ENCODE measurements around the gene CFAP74. TPM values are rescaled to one million over a fixed set of nuclear protein-coding genes. Genes with fewer than 3 reads are reported as not detected.
"Not testable (repeated sequence)": the region's sequence is repeated elsewhere in the genome, so short reads cannot be mapped to it uniquely, and the experiment has no call there.

The CFAP74 gene
- total RNA-seq, 2 experiments from 2014 or later: not detected

DNA sequence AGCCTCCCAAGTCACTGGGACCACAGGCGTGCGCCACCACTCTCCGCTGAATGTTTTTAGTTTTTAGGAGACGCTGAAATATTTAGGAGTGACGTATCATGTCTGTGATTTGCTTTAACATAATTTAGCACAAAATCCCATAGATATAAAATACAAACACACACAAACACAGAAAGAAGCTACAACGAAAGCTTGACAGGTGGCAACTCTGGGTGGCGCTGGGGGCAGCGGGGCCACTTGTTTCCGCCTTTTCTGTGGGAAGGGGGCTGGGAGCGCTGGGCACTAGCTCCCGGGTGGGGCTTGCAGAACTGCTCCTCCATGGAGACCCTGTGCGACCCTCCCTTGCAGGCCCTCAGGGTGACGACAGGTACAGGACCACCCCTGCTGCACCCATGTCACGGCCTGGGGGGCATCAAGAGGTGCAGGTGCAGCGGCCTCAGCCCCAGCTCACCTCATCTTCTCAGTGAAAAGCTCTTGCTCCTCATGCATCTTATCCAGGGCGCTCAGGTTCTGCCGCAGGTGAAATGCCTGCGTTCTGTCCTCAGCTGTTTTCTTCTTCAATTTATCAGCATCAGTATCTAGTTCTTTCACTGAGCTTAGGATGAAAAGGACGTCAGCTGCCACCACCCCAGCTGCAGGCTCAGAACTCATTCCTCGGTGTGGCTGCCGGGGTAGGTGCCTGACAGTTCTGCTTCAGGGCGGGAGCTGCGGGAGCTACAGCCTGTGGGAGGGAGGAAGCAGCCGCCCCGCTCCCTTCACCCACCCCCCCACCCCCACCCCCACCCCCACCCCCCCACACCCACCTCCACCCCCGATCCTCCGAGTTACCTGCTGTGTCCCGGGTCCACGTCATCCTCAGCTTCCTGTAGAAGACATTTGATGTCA, 15.3 kb downstream of the CFAP74 start:
- no peak overlapping the region for H3K4me3 Mint-ChIP-seq
- ATAC-seq (no peak), DNase-seq (no peak)
- ChIA-PET CTCF (interaction anchor here (0.7 to 4.2 kb wide), 3 partner anchors 27 to 56 kb away, joined by 3 to 13 read pairs (median 3); no protein-coding TSS in a partner anchor), POLR2A (no interaction called here)
- H3K27me3 Mint-ChIP-seq (ENCODE audit: low read depth): peaks cover 2% of the 10 kb centered on the region
- H3K27ac Mint-ChIP-seq: no peak overlapping the region
- no peaks in the 10 kb centered on the region for H3K36me3 Mint-ChIP-seq (ENCODE audit: low read depth)
- H3K9me3 Mint-ChIP-seq (ENCODE audit: insufficient read depth): no peaks in the 10 kb centered on the region
- no peaks in the 10 kb centered on the region for H3K4me1 Mint-ChIP-seq (ENCODE audit: low read depth)

- H3K9me3 Mint-ChIP-seq (ENCODE audit: insufficient read depth): no peaks in the 10 kb centered on the region
- ATAC-seq (no peak), DNase-seq (no peak)
- ChIA-PET POLR2A (no interaction called here), CTCF (no interaction called here)
- H3K4me3 Mint-ChIP-seq: no peak overlapping the region
- H3K27me3 Mint-ChIP-seq (ENCODE audit: low read depth): peaks cover 2% of the 10 kb centered on the region
- H3K27ac Mint-ChIP-seq: no peak overlapping the region
- H3K36me3 Mint-ChIP-seq (ENCODE audit: low read depth): no peaks in the 10 kb centered on the region
- H3K4me1 Mint-ChIP-seq (ENCODE audit: low read depth): no peaks in the 10 kb centered on the region
These were observed 16.5 kb downstream of the CFAP74 start for GRCh38 chr1:1987142-1987510.

GRCh38 chr1:1986451-1987141, 17.0 kb downstream of the CFAP74 start:
- H3K27ac Mint-ChIP-seq: no peak overlapping the region
- H3K4me1 Mint-ChIP-seq (ENCODE audit: low read depth): no peaks in the 10 kb centered on the region
- ChIA-PET POLR2A (no interaction called here), CTCF (no interaction called here)
- no peaks in the 10 kb centered on the region for H3K36me3 Mint-ChIP-seq (ENCODE audit: low read depth)
- no peak overlapping the region for H3K4me3 Mint-ChIP-seq
- no peak for DNase-seq
- ATAC-seq: no peak
- peaks cover 2% of the 10 kb centered on the region for H3K27me3 Mint-ChIP-seq (ENCODE audit: low read depth)
- H3K9me3 Mint-ChIP-seq (ENCODE audit: insufficient read depth): no peaks in the 10 kb centered on the region

- H3K27me3 Mint-ChIP-seq (ENCODE audit: low read depth): peaks cover 2% of the 10 kb centered on the region
- POLR2A ChIA-PET: no interaction called here
- H3K27ac Mint-ChIP-seq: no peak overlapping the region
- DNase-seq (no peak), ATAC-seq (no peak)
- no peaks in the 10 kb centered on the region for H3K36me3 Mint-ChIP-seq (ENCODE audit: low read depth)
- H3K9me3 Mint-ChIP-seq (ENCODE audit: insufficient read depth): no peaks in the 10 kb centered on the region
- CTCF ChIA-PET: no interaction called here
- H3K4me1 Mint-ChIP-seq (ENCODE audit: low read depth): no peaks in the 10 kb centered on the region
- no peak overlapping the region for H3K4me3 Mint-ChIP-seq
These were observed 18.1 kb downstream of the CFAP74 start for GRCh38 chr1:1985375-1986050.

- H3K36me3 Mint-ChIP-seq (ENCODE audit: low read depth): no peaks in the 10 kb centered on the region
- CTCF ChIA-PET: no interaction called here
- H3K27me3 Mint-ChIP-seq (ENCODE audit: low read depth): no peaks in the 10 kb centered on the region
- H3K27ac Mint-ChIP-seq: no peak overlapping the region
- ATAC-seq: no peak
- no peaks in the 10 kb centered on the region for H3K9me3 Mint-ChIP-seq (ENCODE audit: insufficient read depth)
- DNase-seq: no peak
- H3K4me3 Mint-ChIP-seq: no peak overlapping the region
- POLR2A ChIA-PET: no interaction called here
- H3K4me1 Mint-ChIP-seq (ENCODE audit: low read depth): no peaks in the 10 kb centered on the region
These were observed 19.0 kb downstream of the CFAP74 start for GRCh38 chr1:1984560-1985070.

DNA sequence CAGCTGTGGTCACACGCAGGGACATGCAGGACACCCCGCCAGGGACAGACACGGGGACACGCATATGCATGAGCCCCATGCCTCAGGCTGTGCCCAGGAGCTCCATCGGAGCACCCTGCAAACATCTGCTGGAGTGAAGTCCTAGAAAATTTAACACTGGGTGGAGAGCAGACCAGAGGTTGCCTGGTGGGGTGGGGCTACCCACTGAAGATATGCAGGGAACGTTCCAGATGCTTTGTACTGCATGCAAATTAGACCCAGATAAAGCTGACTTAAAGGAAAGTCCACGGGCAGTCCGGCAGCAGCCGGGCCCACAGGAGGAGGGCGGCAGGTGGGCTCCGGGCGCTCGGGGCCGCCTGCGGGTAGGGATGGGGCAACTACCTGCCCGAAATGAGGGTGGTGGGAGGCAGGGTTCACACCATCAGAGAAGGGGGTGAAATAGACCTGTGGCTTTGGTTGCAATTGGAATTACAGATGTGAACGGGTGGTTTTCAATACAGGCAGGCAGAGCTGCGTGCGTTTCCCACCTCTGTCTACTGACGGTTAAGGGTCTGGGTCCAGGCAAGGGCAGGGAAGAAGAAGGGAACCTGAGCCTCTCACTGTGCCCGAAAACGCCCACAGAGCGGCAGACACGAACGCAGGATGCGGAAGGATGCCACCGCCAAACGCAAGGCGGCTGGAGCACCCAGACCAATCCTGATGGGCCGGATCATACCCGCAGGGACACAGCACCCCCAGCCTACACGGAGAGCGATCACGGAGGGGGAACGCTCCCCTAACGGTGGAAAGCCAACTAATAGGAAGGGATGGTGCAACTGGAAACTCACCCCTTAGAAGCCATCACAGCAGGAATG, 21.0 kb downstream of the CFAP74 start:
- ATAC-seq (no peak), DNase-seq (no peak)
- CTCF ChIA-PET: no interaction called here
- Mint-ChIP-seq H3K4me1 (ENCODE audit: low read depth) (no peaks in the 10 kb centered on the region), H3K36me3 (ENCODE audit: low read depth) (no peaks in the 10 kb centered on the region), H3K27ac (no peak overlapping the region), H3K9me3 (ENCODE audit: insufficient read depth) (peaks cover 4% of the 10 kb centered on the region), H3K4me3 (no peak overlapping the region), H3K27me3 (ENCODE audit: low read depth) (no peaks in the 10 kb centered on the region)
- POLR2A ChIA-PET: no interaction called here

GRCh38 chr1:1981631-1982327, 21.8 kb downstream of the CFAP74 start:
- POLR2A ChIA-PET; H3K36me3 Mint-ChIP-seq (ENCODE audit: low read depth); H3K27me3 Mint-ChIP-seq (ENCODE audit: low read depth); H3K27ac Mint-ChIP-seq; CTCF ChIA-PET; ATAC-seq; H3K9me3 Mint-ChIP-seq (ENCODE audit: insufficient read depth); DNase-seq; H3K4me3 Mint-ChIP-seq; H3K4me1 Mint-ChIP-seq (ENCODE audit: low read depth): not testable (repeated sequence)

DNA sequence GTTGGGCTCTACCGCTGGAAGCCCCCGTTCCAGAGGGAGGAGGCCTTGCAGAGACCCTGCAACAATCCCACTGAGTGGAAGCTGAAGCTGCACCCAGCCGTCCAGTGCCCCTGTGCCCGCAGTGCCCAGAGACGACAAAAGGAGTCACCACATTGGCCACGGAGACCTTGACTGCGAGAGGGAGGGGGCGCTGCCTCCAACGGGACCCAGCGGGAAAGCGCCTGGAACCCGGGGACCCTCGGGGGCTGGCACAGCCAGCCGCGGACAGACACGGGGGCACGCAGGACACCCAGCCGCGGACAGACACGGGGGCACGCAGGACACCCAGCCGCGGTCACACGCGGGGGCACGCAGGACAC, 22.5 kb downstream of the CFAP74 start:
- Mint-ChIP-seq H3K27me3 (ENCODE audit: low read depth) (no peaks in the 10 kb centered on the region), H3K36me3 (ENCODE audit: low read depth) (no peaks in the 10 kb centered on the region), H3K4me1 (ENCODE audit: low read depth) (no peaks in the 10 kb centered on the region), H3K9me3 (ENCODE audit: insufficient read depth) (peaks cover 4% of the 10 kb centered on the region), H3K27ac (no peak overlapping the region), H3K4me3 (no peak overlapping the region)
- DNase-seq (no peak), ATAC-seq (no peak)
- POLR2A ChIA-PET: no interaction called here
- CTCF ChIA-PET: no interaction called here

DNA sequence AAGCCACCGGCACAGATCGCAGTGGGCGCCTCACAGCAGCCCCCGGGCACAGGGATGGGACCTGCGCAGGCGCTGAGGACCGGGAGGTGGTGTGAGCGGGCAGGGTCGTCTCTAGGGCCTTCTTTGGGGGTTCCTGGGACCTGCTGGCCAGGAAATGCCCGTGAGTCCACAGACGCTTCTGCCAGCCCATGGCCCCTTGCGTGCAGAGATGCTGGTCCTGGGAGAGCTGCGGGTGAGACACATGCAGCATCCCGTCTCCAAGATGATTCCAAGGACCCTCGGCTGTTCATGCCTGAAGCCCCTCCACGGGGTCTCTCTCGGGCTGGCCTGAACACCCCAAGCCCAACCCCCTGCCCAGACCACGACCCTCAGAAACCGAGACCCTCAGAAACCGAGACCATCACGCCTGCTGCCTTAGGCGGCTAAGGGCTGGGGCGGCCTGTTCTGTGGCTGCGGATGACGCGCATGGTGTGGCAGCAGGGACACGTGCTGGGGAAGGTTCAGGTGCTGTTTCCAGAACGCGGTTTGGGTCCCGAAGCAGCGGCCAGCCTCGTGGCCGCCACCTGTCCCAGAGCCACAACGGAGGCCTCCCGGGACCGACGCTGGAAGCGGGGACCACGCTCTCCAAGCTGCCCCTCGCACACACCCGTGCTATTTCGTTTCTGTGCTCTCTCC, 23.0 kb downstream of the CFAP74 start:
- no peaks in the 10 kb centered on the region for H3K36me3 Mint-ChIP-seq (ENCODE audit: low read depth)
- POLR2A ChIA-PET: no interaction called here
- DNase-seq (no peak), ATAC-seq (no peak)
- H3K4me3 Mint-ChIP-seq: no peak overlapping the region
- H3K9me3 Mint-ChIP-seq (ENCODE audit: insufficient read depth): peaks cover 4% of the 10 kb centered on the region
- no peaks in the 10 kb centered on the region for H3K4me1 Mint-ChIP-seq (ENCODE audit: low read depth)
- CTCF ChIA-PET: no interaction called here
- H3K27ac Mint-ChIP-seq: no peak overlapping the region
- H3K27me3 Mint-ChIP-seq (ENCODE audit: low read depth): no peaks in the 10 kb centered on the region

GRCh38 chr1:1979482-1980165, 24.0 kb downstream of the CFAP74 start:
- H3K4me3 Mint-ChIP-seq: no peak overlapping the region
- CTCF ChIA-PET: no interaction called here
- no peaks in the 10 kb centered on the region for H3K4me1 Mint-ChIP-seq (ENCODE audit: low read depth)
- DNase-seq (no peak), ATAC-seq (no peak)
- no peaks in the 10 kb centered on the region for H3K27me3 Mint-ChIP-seq (ENCODE audit: low read depth)
- no peaks in the 10 kb centered on the region for H3K36me3 Mint-ChIP-seq (ENCODE audit: low read depth)
- no peak overlapping the region for H3K27ac Mint-ChIP-seq
- peaks cover 4% of the 10 kb centered on the region for H3K9me3 Mint-ChIP-seq (ENCODE audit: insufficient read depth)
- POLR2A ChIA-PET: no interaction called here

All from activated CD8-positive, alpha-beta T cell treated with anti-CD3 and anti-CD28 coated beads, Interleukin-2, amount 10 ng/mL, durations not matched to agents 7 days and 5 days (primary cell).